SK-N-SH treated with all-trans-retinoic acid at 6 μM for 48 hours (cell line): Measurements from ENCODE around the gene NEUROD1.

Experiments
- ATAC-seq: fragments of 200-7000 bp; cut with Tn5 transposase; 3 replicates; pipeline ENCODE4 v1.9.1; 2020; ENCODE audit warnings: mild to moderate bottlenecking, moderate library complexity
- ARNTL ChIP-seq: fragments of 450-650 bp; formaldehyde crosslinking; IDR thresholded peaks from 2 replicates; pipeline ENCODE4 v1.5.0; 2020; ENCODE audit warnings: low read depth, mild to moderate bottlenecking, moderate library complexity, borderline replicate concordance
- CSDC2 ChIP-seq: fragments of 250-450 bp; sonication (Bioruptor Pico); IDR thresholded peaks from 2 replicates; pipeline ENCODE4 v1.5.0; 2020; ENCODE audit warnings: mild to moderate bottlenecking, moderate library complexity
- ESRRG ChIP-seq: fragments of 250-450 bp; sonication (Bioruptor Pico); IDR thresholded peaks from 2 replicates; pipeline ENCODE4 v1.6.1; 2021; ENCODE audit warnings: mild to moderate bottlenecking
- GLIS3 ChIP-seq: fragments of 250-450 bp; sonication (Bioruptor Pico); IDR thresholded peaks from 2 replicates; pipeline ENCODE4 v1.5.0; 2020; ENCODE audit warnings: mild to moderate bottlenecking, moderate library complexity
- ISL1 ChIP-seq: fragments of 250-450 bp; sonication (Bioruptor Pico); IDR thresholded peaks from 2 replicates; pipeline ENCODE4 v2.1.2; 2022; ENCODE audit warnings: mild to moderate bottlenecking, moderate library complexity
- OSR1 ChIP-seq: fragments of 250-450 bp; sonication (Bioruptor Pico); IDR thresholded peaks from 2 replicates; pipeline ENCODE4 v1.8.0; 2022; ENCODE audit warnings: moderate library complexity, mild to moderate bottlenecking, inconsistent platforms
- PATZ1 ChIP-seq: fragments of 250-450 bp; sonication (Bioruptor Pico); IDR thresholded peaks from 2 replicates; pipeline ENCODE4 v1.8.0; 2020; ENCODE audit warnings: mild to moderate bottlenecking, moderate library complexity, borderline replicate concordance
- POU6F1 ChIP-seq: fragments of 250-450 bp; sonication (Bioruptor Pico); IDR thresholded peaks from 2 replicates; pipeline ENCODE4 v1.8.0; 2021; ENCODE audit warnings: low read depth, mild to moderate bottlenecking, moderate library complexity, borderline replicate concordance
- PPARA ChIP-seq: fragments of 250-450 bp; sonication (Bioruptor Pico); IDR thresholded peaks from 2 replicates; pipeline ENCODE4 v1.5.0; 2020; ENCODE audit warnings: mild to moderate bottlenecking, borderline replicate concordance
- TSHZ2 ChIP-seq: fragments of 250-450 bp; sonication (Bioruptor Pico); IDR thresholded peaks from 2 replicates; pipeline ENCODE4 v1.5.0; 2020; ENCODE audit warnings: mild to moderate bottlenecking, moderate library complexity
- ZC3H10 ChIP-seq: fragments of 250-450 bp; sonication (Bioruptor Pico); IDR thresholded peaks from 2 replicates; pipeline ENCODE4 v1.5.1; 2021; ENCODE audit warnings: mild to moderate bottlenecking, moderate library complexity
- ZFP3 ChIP-seq: fragments of 250-450 bp; sonication (Bioruptor Pico); IDR thresholded peaks from 2 replicates; pipeline ENCODE4 v1.5.0; 2020; ENCODE audit warnings: mild to moderate bottlenecking, moderate library complexity
- ZFP30 ChIP-seq: fragments of 450-650 bp; formaldehyde crosslinking; IDR thresholded peaks from 2 replicates; pipeline ENCODE4 v1.5.0; 2022; ENCODE audit warnings: mild to moderate bottlenecking, moderate library complexity
- ZNF565 ChIP-seq: fragments of 450-650 bp; formaldehyde crosslinking; conservative IDR thresholded peaks from 2 replicates; pipeline ENCODE4 v1.5.0; 2020; ENCODE audit warnings: low read depth, mild to moderate bottlenecking, moderate library complexity
- ZNF70 ChIP-seq: fragments of 450-650 bp; formaldehyde crosslinking; IDR thresholded peaks from 2 replicates; pipeline ENCODE4 v1.5.0; 2020; ENCODE audit warnings: mild to moderate bottlenecking, moderate library complexity
- ZNF8 ChIP-seq: fragments of 450-650 bp; formaldehyde crosslinking; IDR thresholded peaks from 2 replicates; pipeline ENCODE4 v1.5.0; 2020; ENCODE audit warnings: mild to moderate bottlenecking, moderate library complexity
- TF ChIP-seq, protein P1 (sequence below): fragments of 250-450 bp; sonication (Bioruptor Pico); IDR thresholded peaks from 2 replicates; pipeline ENCODE4 v1.5.1; 2020; ENCODE audit warnings: low read depth, mild to moderate bottlenecking, moderate library complexity
- TF ChIP-seq, protein P2 (sequence below): fragments of 250-450 bp; sonication (Bioruptor Pico); IDR thresholded peaks from 2 replicates; pipeline ENCODE4 v1.5.1; 2021; ENCODE audit warnings: mild to moderate bottlenecking, moderate library complexity

NEUROD1 gene

GRCh38 chr2:181680055-181680936, at the start of gene NEUROD1:
TSS of gene NEUROD1 (minus strand) at chr2:181680517. CDS start at chr2:181678860, 1,657 bp downstream.
- ATAC-seq, result peak; percentile 85
- TF ChIP-seq ZFP3, result 0 out of 2 replicates have a peak, but pooled peaks have one; percentile 65
- no peak for TF ChIP-seq ARNTL (CRISPR knock-in tag)
- TF ChIP-seq OSR1 (CRISPR knock-in tag), result no peak
- TF ChIP-seq, all 23 proteins: peak for 1

GRCh38 chr2:181725476-181725875, 45.2 kb upstream of the NEUROD1 start:
- TF ChIP-seq ZNF8 (CRISPR knock-in tag), result no peak
- no peak for TF ChIP-seq OSR1 (CRISPR knock-in tag)
- no peak for TF ChIP-seq PPARA
- TF ChIP-seq ZC3H10 (CRISPR knock-in tag), result no peak
- TF ChIP-seq ESRRG (CRISPR knock-in tag), result no peak
- TF ChIP-seq PATZ1, result no peak
- no peak for TF ChIP-seq ZNF70 (CRISPR knock-in tag)
- ATAC-seq, result no peak

- TF ChIP-seq ISL1 (CRISPR knock-in tag), result no peak
- TF ChIP-seq POU6F1 (CRISPR knock-in tag), result no peak
- TF ChIP-seq ZC3H10 (CRISPR knock-in tag), result no peak
- no peak for TF ChIP-seq ZNF8 (CRISPR knock-in tag)
- no peak for TF ChIP-seq CSDC2 (CRISPR knock-in tag)
- no peak for TF ChIP-seq ZNF70 (CRISPR knock-in tag)
- TF ChIP-seq GLIS3 (CRISPR knock-in tag), result no peak
- no peak for TF ChIP-seq ZFP30 (CRISPR knock-in tag)
- no peak for TF ChIP-seq PATZ1
- no peak for TF ChIP-seq TSHZ2 (CRISPR knock-in tag)
- TF ChIP-seq ESRRG (CRISPR knock-in tag), result no peak
- TF ChIP-seq, protein P1, sequence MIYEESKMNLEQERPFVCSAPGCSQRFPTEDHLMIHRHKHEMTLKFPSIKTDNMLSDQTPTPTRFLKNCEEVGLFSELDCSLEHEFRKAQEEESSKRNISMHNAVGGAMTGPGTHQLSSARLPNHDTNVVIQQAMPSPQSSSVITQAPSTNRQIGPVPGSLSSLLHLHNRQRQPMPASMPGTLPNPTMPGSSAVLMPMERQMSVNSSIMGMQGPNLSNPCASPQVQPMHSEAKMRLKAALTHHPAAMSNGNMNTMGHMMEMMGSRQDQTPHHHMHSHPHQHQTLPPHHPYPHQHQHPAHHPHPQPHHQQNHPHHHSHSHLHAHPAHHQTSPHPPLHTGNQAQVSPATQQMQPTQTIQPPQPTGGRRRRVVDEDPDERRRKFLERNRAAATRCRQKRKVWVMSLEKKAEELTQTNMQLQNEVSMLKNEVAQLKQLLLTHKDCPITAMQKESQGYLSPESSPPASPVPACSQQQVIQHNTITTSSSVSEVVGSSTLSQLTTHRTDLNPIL (CRISPR knock-in tag), result no peak
- no peak for TF ChIP-seq ARNTL (CRISPR knock-in tag)
- TF ChIP-seq ZNF565 (CRISPR knock-in tag), result no peak
- no peak for TF ChIP-seq OSR1 (CRISPR knock-in tag)
- no peak for TF ChIP-seq ZFP3
- TF ChIP-seq, protein P2, sequence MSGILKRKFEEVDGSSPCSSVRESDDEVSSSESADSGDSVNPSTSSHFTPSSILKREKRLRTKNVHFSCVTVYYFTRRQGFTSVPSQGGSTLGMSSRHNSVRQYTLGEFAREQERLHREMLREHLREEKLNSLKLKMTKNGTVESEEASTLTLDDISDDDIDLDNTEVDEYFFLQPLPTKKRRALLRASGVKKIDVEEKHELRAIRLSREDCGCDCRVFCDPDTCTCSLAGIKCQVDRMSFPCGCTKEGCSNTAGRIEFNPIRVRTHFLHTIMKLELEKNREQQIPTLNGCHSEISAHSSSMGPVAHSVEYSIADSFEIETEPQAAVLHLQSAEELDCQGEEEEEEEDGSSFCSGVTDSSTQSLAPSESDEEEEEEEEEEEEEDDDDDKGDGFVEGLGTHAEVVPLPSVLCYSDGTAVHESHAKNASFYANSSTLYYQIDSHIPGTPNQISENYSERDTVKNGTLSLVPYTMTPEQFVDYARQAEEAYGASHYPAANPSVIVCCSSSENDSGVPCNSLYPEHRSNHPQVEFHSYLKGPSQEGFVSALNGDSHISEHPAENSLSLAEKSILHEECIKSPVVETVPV (CRISPR knock-in tag), result no peak
- ATAC-seq, result no peak
Observed at GRCh38 chr2:181724662-181725061, 44.3 kb upstream of the NEUROD1 start.
